ENCODE results near the gene UPK3BL2.
"Not testable (repeated sequence)": the region's sequence is repeated elsewhere in the genome, so short reads cannot be mapped to it uniquely, and the experiment has no call there.

DNA sequence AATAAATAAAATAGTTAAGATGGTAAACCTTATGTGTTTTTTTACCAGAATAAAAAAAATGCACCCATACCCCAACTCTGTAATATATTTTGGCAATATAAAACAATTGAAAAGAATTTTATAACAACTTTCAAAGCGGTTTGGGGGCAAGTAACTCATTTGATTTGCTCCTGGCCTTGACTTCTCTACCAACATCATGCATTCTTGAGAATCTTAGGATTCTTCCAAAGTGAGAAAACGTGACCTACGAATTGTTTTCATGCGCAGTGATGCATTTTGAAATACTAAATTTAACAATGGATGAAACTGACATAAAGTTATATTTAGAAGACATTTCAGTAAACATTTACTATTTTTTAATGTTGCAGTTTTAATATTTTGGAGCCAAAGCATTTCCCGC lies 22.7 kb downstream of the UPK3BL2 start:
- TF ChIP-seq RCOR1 (IDR thresholded peaks at IDR 0.05; ENCODE audit: low read depth, low read length); JUNB (IDR thresholded peaks at IDR 0.05); RAD21 (conservative IDR thresholded peaks at IDR 0.05 in 1 of 2, IDR thresholded peaks at IDR 0.05 in 1 of 2); SMC3 (IDR thresholded peaks at IDR 0.05); MAZ (IDR thresholded peaks at IDR 0.05; ENCODE audit: borderline replicate concordance, low read depth, low read length): not testable (repeated sequence)
- TF ChIP-seq, protein P1, sequence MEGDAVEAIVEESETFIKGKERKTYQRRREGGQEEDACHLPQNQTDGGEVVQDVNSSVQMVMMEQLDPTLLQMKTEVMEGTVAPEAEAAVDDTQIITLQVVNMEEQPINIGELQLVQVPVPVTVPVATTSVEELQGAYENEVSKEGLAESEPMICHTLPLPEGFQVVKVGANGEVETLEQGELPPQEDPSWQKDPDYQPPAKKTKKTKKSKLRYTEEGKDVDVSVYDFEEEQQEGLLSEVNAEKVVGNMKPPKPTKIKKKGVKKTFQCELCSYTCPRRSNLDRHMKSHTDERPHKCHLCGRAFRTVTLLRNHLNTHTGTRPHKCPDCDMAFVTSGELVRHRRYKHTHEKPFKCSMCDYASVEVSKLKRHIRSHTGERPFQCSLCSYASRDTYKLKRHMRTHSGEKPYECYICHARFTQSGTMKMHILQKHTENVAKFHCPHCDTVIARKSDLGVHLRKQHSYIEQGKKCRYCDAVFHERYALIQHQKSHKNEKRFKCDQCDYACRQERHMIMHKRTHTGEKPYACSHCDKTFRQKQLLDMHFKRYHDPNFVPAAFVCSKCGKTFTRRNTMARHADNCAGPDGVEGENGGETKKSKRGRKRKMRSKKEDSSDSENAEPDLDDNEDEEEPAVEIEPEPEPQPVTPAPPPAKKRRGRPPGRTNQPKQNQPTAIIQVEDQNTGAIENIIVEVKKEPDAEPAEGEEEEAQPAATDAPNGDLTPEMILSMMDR (IDR thresholded peaks at IDR 0.05), result not testable (repeated sequence)
- TF ChIP-seq, protein P2, sequence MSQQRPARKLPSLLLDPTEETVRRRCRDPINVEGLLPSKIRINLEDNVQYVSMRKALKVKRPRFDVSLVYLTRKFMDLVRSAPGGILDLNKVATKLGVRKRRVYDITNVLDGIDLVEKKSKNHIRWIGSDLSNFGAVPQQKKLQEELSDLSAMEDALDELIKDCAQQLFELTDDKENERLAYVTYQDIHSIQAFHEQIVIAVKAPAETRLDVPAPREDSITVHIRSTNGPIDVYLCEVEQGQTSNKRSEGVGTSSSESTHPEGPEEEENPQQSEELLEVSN (IDR thresholded peaks at IDR 0.05; ENCODE audit: borderline replicate concordance, low read depth), result not testable (repeated sequence)
- TF ChIP-seq, protein P3, sequence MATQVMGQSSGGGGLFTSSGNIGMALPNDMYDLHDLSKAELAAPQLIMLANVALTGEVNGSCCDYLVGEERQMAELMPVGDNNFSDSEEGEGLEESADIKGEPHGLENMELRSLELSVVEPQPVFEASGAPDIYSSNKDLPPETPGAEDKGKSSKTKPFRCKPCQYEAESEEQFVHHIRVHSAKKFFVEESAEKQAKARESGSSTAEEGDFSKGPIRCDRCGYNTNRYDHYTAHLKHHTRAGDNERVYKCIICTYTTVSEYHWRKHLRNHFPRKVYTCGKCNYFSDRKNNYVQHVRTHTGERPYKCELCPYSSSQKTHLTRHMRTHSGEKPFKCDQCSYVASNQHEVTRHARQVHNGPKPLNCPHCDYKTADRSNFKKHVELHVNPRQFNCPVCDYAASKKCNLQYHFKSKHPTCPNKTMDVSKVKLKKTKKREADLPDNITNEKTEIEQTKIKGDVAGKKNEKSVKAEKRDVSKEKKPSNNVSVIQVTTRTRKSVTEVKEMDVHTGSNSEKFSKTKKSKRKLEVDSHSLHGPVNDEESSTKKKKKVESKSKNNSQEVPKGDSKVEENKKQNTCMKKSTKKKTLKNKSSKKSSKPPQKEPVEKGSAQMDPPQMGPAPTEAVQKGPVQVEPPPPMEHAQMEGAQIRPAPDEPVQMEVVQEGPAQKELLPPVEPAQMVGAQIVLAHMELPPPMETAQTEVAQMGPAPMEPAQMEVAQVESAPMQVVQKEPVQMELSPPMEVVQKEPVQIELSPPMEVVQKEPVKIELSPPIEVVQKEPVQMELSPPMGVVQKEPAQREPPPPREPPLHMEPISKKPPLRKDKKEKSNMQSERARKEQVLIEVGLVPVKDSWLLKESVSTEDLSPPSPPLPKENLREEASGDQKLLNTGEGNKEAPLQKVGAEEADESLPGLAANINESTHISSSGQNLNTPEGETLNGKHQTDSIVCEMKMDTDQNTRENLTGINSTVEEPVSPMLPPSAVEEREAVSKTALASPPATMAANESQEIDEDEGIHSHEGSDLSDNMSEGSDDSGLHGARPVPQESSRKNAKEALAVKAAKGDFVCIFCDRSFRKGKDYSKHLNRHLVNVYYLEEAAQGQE (IDR thresholded peaks at IDR 0.05), result not testable (repeated sequence)

All from A549 (cell line).